Esophagus squamous epithelium (tissue), 5 donors: ENCODE measurements around the gene MAPK1IP1L. TPM values are rescaled to one million over a fixed set of nuclear protein-coding genes. Genes with fewer than 3 reads are reported as not detected.
"Not testable (repeated sequence)": the region's sequence is repeated elsewhere in the genome, so short reads cannot be mapped to it uniquely, and the experiment has no call there.

ENCODE experiments used
- DNase-seq: peaks from one replicate; lab custom pipeline; 2025; lab: John Stamatoyannopoulos, UW
- H3K27ac ChIP-seq, 4 donors: fragments of 200-600 bp; sonication (generic); one replicate each; pipeline ENCODE4 v1.5.1; 2016 to 2019; ENCODE audit warnings: mild to moderate bottlenecking in 1 of 4
- H3K27me3 ChIP-seq, 4 donors: fragments of 200-600 bp; sonication (generic); 1 replicate in 3 of 4; 2 replicates in 1 of 4; pipeline versions ENCODE4 v1.5.1 to v1.6.0; 2017 to 2021; ENCODE audit warnings: antibody characterized with exemption in 1 of 4
- H3K36me3 ChIP-seq, 3 donors: fragments of 200-600 bp; sonication (generic); one replicate each; pipeline ENCODE4 v1.5.1; 2016 to 2019
- H3K4me1 ChIP-seq, 3 donors: fragments of 200-600 bp; sonication (generic); one replicate each; pipeline ENCODE4 v1.5.1; 2017 to 2019
- H3K4me3 ChIP-seq, 4 donors: fragments of 200-600 bp; sonication (generic); 1 replicate in 3 of 4; 2 replicates in 1 of 4; pipeline ENCODE4 v1.5.1; 2016 to 2019; ENCODE audit warnings: mild to moderate bottlenecking in 2 of 4, moderate library complexity in 1 of 4
- H3K9me3 ChIP-seq, 3 donors: fragments of 200-600 bp; sonication (generic); one replicate each; pipeline ENCODE4 v1.5.1; 2016 to 2019
- CTCF ChIP-seq, 6 experiments: fragments of 450-650 bp in 4 of 6; fragments of 200-600 bp in 2 of 6; sonication (generic) in 2 of 6; IDR thresholded peaks; one replicate each; pipeline ENCODE4 v1.5.1; 2016 to 2019; ENCODE audit warnings: antibody characterized with exemption in 6 of 6, mild to moderate bottlenecking in 4 of 6, moderate library complexity in 4 of 6
- POLR2A ChIP-seq, 4 donors: fragments of 450-650 bp; IDR thresholded peaks; one replicate each; pipeline ENCODE4 v1.6.1; 2017; ENCODE audit warnings: antibody characterized with exemption in 4 of 4, mild to moderate bottlenecking in 4 of 4, moderate library complexity in 3 of 4
- WGBS, 2 donors: methylation state at CpG; one replicate each; pipeline ENCODE4 v1.1.5; 2018; 5-methylcytosine and 5-hydroxymethylcytosine counted together
- intact Hi-C: fragments of 100-400 bp; cut with DNase I; formaldehyde crosslinking; loops from one replicate; pipeline ENCODE4 v1.15.0; 2022
- total RNA-seq, 4 donors: library from RNA; depleted of rRNA; stranded (reverse); fragments of >200 nt; gene quantifications; one replicate each; pipeline ENCODE4 v1.1.0, GENCODE V29; 2016
- donor health status: DM: yes; HTN: yes; CAD: no.

Gene MAPK1IP1L
- total RNA-seq, 4 donors from 2014 or later = 35.3 to 85.3 (median 50.4) TPM

DNA sequence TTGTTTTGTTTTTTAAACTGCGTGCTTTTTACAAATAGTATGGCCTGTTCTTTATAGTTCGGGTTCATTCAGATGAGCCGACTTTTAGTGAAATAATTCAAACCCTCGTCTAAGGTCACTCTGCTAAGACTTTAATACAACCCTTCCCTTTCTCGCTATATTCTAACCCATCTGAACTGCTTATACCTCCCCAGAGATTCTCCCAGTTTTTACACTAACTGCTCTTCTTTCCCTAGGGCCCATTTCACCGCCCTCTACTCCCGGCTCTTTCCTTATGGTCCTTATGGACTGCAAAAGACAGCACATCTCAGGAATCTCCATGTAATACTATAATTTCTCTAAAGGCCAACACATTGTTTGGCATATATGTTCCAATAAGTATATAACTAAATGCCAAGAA, 2.1 kb downstream of the MAPK1IP1L start:
- intact Hi-C loops = no loop called here
- Histone ChIP-seq H3K36me3 (peaks cover 0 to 35% (median 0%) of the 10 kb centered on the region in 3 donors), H3K27me3 (no peaks in the 10 kb centered on the region), H3K27ac (peak overlapping the region in 1 of 4 donors; percentile 100), H3K4me1 (peaks cover 17 to 49% (median 22%) of the 10 kb centered on the region in 3 donors), H3K4me3 (peak overlapping the region in 1 of 4 donors; percentile 88), H3K9me3 (no peaks in the 10 kb centered on the region)
- TF ChIP-seq POLR2A (IDR thresholded peaks at IDR 0.05) (no peak), CTCF (IDR thresholded peaks at IDR 0.05) (no peak)
- 71 to 82% methylated on average over 7 of the region's 7 CpGs for WGBS, 2 donors
- DNase-seq = no peak

DNA sequence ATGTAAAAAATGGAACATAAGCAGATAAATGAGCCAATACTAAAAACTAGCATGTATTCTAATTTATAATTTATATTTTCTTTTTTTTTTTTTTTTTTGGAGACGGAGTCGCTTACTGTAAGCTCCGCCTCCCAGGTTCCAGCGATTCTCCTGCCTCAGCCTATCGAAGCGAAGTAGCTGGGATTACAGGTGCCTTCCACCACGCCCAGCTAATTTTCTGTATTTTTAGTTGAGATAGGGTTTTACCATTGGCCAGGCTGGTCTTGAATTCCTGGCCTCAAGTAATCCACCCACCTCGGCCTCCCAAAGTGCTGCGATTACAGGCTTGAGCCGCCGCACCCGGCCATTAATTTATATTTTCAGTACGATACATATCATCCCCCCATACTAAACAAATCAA, 2.7 kb downstream of the MAPK1IP1L start:
- no peak overlapping the region for H3K4me3 ChIP-seq
- no peaks in the 10 kb centered on the region for H3K9me3 ChIP-seq
- H3K36me3 ChIP-seq = peaks cover 0 to 38% (median 0%) of the 10 kb centered on the region in 3 donors
- WGBS, 2 donors = 94 to 97% methylated on average over 13 of the region's 13 CpGs
- intact Hi-C loops = no loop called here
- H3K27ac ChIP-seq = no peak overlapping the region
- no peak for TF ChIP-seq CTCF (IDR thresholded peaks at IDR 0.05)
- no peak for TF ChIP-seq POLR2A (IDR thresholded peaks at IDR 0.05)
- peaks cover 17 to 49% (median 22%) of the 10 kb centered on the region in 3 donors for H3K4me1 ChIP-seq
- no peaks in the 10 kb centered on the region for H3K27me3 ChIP-seq
- DNase-seq = no peak

DNA sequence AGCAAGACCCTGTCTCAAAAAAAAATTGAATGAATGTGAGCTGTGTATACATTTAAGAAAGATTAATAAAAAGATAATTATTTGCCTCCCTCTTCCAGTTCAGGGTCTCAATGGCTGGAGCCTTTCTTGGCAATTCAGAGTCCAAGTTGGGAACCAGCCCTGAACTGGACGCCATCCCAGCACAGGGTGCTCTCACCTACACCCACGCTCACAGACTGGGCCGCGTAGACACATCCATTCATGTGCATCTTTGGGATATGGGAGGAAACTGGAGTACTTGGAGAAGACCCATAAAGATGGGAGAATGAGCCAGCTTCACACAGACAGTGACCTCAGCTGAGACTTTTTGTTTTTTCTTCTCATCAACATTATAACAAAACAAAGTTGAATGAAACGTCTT, 6.5 kb downstream of the MAPK1IP1L start:
- DNase-seq = no peak
- no peak overlapping the region for H3K4me3 ChIP-seq
- peaks cover 0 to 58% (median 6%) of the 10 kb centered on the region in 3 donors for H3K36me3 ChIP-seq
- intact Hi-C loops = no loop called here
- 82 to 96% methylated on average over 5 of the region's 5 CpGs for WGBS, 2 donors
- H3K27me3 ChIP-seq = no peaks in the 10 kb centered on the region
- no peak overlapping the region for H3K27ac ChIP-seq
- peaks cover 9 to 58% (median 20%) of the 10 kb centered on the region in 3 donors for H3K4me1 ChIP-seq
- no peaks in the 10 kb centered on the region for H3K9me3 ChIP-seq
- no peak for TF ChIP-seq CTCF (IDR thresholded peaks at IDR 0.05)

DNA sequence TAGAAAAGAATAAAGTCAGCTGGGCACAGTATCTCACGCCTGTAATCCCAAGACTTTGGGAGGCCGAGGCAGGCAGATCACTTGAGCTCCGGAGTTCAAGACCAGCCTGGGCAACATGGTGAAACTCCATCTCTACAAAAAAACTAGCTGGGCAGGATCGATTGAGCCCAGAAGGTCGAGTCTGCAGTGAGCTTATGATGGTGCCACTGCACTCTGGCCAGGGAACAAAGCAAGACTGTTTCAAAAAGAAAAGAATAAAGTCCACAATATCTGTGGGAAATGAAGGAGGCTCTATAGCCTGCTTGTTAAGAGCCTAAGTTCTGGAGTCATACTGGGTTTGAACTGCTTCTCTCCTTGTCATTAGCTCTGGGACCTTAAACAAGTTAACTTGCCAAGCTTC, 7.9 kb downstream of the MAPK1IP1L start:
- Histone ChIP-seq H3K27ac (no peak overlapping the region), H3K27me3 (no peaks in the 10 kb centered on the region), H3K4me1 (peaks cover 6 to 46% (median 10%) of the 10 kb centered on the region in 3 donors), H3K4me3 (no peak overlapping the region), H3K36me3 (peaks cover 0 to 63% (median 12%) of the 10 kb centered on the region in 3 donors), H3K9me3 (no peaks in the 10 kb centered on the region)
- no peak for DNase-seq
- intact Hi-C loops = no loop called here
- TF ChIP-seq CTCF (IDR thresholded peaks at IDR 0.05) = no peak
- TF ChIP-seq POLR2A (IDR thresholded peaks at IDR 0.05) = no peak
- 86 to 96% methylated on average over 5 of the region's 5 CpGs for WGBS, 2 donors

DNA sequence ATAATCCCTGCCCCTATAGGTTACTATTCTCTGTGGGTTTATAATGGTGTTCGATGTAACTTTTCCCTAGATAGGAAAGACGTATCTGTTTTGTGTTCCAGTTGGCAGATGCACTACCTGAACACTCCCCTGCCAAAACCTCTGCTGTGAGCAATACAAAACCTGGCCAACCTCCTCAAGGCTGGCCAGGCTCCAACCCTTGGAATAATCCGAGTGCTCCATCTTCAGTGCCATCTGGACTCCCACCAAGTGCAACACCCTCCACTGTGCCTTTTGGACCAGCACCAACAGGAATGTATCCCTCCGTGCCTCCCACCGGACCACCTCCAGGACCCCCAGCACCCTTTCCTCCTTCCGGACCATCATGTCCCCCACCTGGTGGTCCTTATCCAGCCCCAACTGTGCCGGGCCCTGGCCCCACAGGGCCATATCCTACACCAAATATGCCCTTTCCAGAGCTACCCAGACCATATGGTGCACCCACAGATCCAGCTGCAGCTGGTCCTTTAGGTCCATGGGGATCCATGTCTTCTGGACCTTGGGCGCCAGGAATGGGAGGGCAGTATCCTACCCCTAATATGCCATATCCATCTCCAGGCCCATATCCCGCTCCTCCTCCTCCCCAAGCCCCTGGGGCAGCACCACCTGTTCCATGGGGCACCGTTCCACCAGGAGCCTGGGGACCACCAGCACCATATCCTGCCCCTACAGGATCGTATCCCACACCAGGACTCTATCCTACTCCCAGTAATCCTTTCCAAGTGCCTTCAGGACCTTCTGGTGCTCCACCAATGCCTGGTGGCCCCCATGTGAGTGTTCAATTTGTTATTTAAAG, 11.3 kb downstream of the MAPK1IP1L start:
- DNase-seq = no peak
- WGBS, 2 donors = 57 to 58% methylated on average over 10 to 11 of the region's 11 CpGs
- Histone ChIP-seq H3K36me3 (peaks cover 0 to 77% (median 12%) of the 10 kb centered on the region in 3 donors), H3K4me1 (peaks cover 0 to 29% (median 4%) of the 10 kb centered on the region in 3 donors), H3K9me3 (no peaks in the 10 kb centered on the region), H3K27ac (peak overlapping the region in 2 of 4 donors; percentile 0 to 29), H3K27me3 (no peaks in the 10 kb centered on the region), H3K4me3 (no peak overlapping the region)
- intact Hi-C loops = no loop called here
- no peak for TF ChIP-seq POLR2A (IDR thresholded peaks at IDR 0.05)
- no peak for TF ChIP-seq CTCF (IDR thresholded peaks at IDR 0.05)

DNA sequence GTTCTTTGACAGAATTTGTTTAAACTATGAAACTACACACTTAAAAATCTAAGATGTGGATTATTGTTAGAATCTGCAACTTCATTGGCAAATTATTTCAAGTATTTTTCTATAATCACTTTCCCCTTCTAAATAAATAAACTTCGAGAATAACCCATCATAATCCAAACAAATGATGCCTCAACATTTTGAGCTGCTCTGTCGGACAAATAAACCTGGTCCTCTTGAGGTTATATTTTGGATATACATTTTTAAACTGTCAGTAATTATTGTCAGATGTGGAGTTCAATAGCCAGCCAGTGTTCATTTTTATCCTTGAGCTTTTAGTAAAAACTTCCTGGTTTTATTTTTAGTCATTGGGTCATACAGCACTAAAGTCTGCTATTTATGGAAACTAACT, 13.4 kb downstream of the MAPK1IP1L start:
- DNase-seq, intact Hi-C loops, H3K9me3 ChIP-seq, H3K27me3 ChIP-seq, H3K27ac ChIP-seq, H3K4me3 ChIP-seq: not testable (repeated sequence)
- H3K4me1 ChIP-seq = peaks cover 0 to 29% (median 4%) of the 10 kb centered on the region in 3 donors
- peaks cover 0 to 73% (median 12%) of the 10 kb centered on the region in 3 donors for H3K36me3 ChIP-seq
- WGBS, 2 donors = 73 to 79% methylated on average over 2 of the region's 2 CpGs
